Keratinocyte (primary cell): Measurements from ENCODE around the gene CREB5. TPM values are rescaled to one million over a fixed set of nuclear protein-coding genes. Genes with fewer than 3 reads are reported as not detected.
"Not testable (repeated sequence)": the region's sequence is repeated elsewhere in the genome, so short reads cannot be mapped to it uniquely, and the experiment has no call there.

ENCODE experiments used
- DNase-seq: peaks from one replicate; pipeline ENCODE4 v3.0.0-alpha.2; 2011; ENCODE audit warnings: low read depth, missing footprints, low spot score
- FAIRE-seq: peaks from 2 replicates; lab custom pipeline; 2011; peaks lifted over from hg19 to GRCh38; lab: Jason Lieb, UNC
- H2AFZ ChIP-seq: 2 replicates; pipeline ENCODE4 v1.6.0; 2012; ENCODE audit warnings: low read length, control low read depth, inconsistent platforms; ENCODE audit not compliant: control insufficient read depth
- H3K27ac ChIP-seq: 2 replicates; pipeline ENCODE4 v1.5.1; 2011; ENCODE audit warnings: low read length; ENCODE audit not compliant: control insufficient read depth, insufficient read depth
- H3K27me3 ChIP-seq: 3 replicates; pipeline ENCODE4 v1.6.0; 2011; ENCODE audit warnings: low read length; ENCODE audit not compliant: control insufficient read depth, insufficient read depth; ENCODE audit errors: extremely low read depth
- H3K36me3 ChIP-seq, 2 experiments: 2 replicates in 1 of 2; 3 replicates in 1 of 2; pipeline ENCODE4 v1.5.1; 2011; ENCODE audit warnings: low read length in 2 of 2, mild to moderate bottlenecking in 1 of 2; ENCODE audit not compliant: control insufficient read depth in 2 of 2, insufficient read depth in 2 of 2; ENCODE audit errors: extremely low read depth in 1 of 2
- H3K4me1 ChIP-seq: 3 replicates; pipeline ENCODE4 v1.5.1; 2011; ENCODE audit warnings: low read length; ENCODE audit not compliant: control insufficient read depth, insufficient read depth; ENCODE audit errors: extremely low read depth
- H3K4me2 ChIP-seq: 3 replicates; pipeline ENCODE4 v1.6.0; 2011; ENCODE audit warnings: low read depth, low read length; ENCODE audit not compliant: control insufficient read depth, insufficient read depth; ENCODE audit errors: extremely low read depth
- H3K4me3 ChIP-seq, 3 experiments: fragments of 200-600 bp in 1 of 3; sonication (generic) in 1 of 3; 2 replicates in 2 of 3; 3 replicates in 1 of 3; pipeline ENCODE4 v1.5.1; 2011 to 2016; ENCODE audit warnings: low read length in 3 of 3, mild to moderate bottlenecking in 3 of 3, control low read depth in 2 of 3, inconsistent platforms in 1 of 3, low read depth in 1 of 3, mixed read lengths in 1 of 3, mixed run types in 1 of 3, moderate library complexity in 1 of 3; ENCODE audit not compliant: control insufficient read depth in 2 of 3, insufficient read depth in 2 of 3; ENCODE audit errors: extremely low read depth in 1 of 3
- H3K79me2 ChIP-seq: 2 replicates; pipeline ENCODE4 v1.6.0; 2012; ENCODE audit warnings: low read length; ENCODE audit not compliant: control insufficient read depth, insufficient read depth
- H3K9ac ChIP-seq: 3 replicates; pipeline ENCODE4 v1.6.0; 2011; ENCODE audit warnings: low read length; ENCODE audit not compliant: control insufficient read depth, insufficient read depth; ENCODE audit errors: extremely low read depth
- H3K9me1 ChIP-seq: 3 replicates; pipeline ENCODE4 v1.6.0; 2011; ENCODE audit warnings: low read length; ENCODE audit not compliant: control insufficient read depth, insufficient read depth; ENCODE audit errors: extremely low read depth
- H3K9me3 ChIP-seq: 2 replicates; pipeline ENCODE4 v1.5.1; 2012; ENCODE audit warnings: low read depth, low read length; ENCODE audit not compliant: control insufficient read depth
- H4K20me1 ChIP-seq: 3 replicates; pipeline ENCODE4 v1.6.0; 2011; ENCODE audit warnings: low read length; ENCODE audit not compliant: control insufficient read depth, insufficient read depth; ENCODE audit errors: extremely low read depth
- EZH2 ChIP-seq: IDR thresholded peaks from one replicate; pipeline ENCODE4 v1.6.1; 2012; ENCODE audit warnings: inconsistent platforms, mild to moderate bottlenecking, low read length, moderate library complexity
- dilution Hi-C: fragments of 300-500 bp; cut with MboI; formaldehyde crosslinking; loops from one replicate; pipeline ENCODE4 v1.7.0; 2020; ENCODE audit warnings: low sequenced_read_pairs; ENCODE audit not compliant: extremely low pct_ligation_motif_present
- polyA plus RNA-seq, 5 experiments: library from polyadenylated mRNA; depleted of rRNA in 3 of 5; stranded (reverse) in 3 of 5; stranded (forward) in 1 of 5; unstranded in 1 of 5; fragments of >200 nt; gene quantifications; 1 replicate in 1 of 5; 2 replicates in 3 of 5; 3 replicates in 1 of 5; pipeline versions ENCODE4 v1.2.1 to v1.2.3, GENCODE V29; 2011 to 2012; ENCODE audit warnings: missing spikeins in 2 of 5, low read depth in 1 of 5, low replicate concordance in 1 of 5
- TF ChIP-seq, protein P1 (sequence below), 3 experiments: IDR thresholded peaks in 1 of 3; conservative IDR thresholded peaks in 1 of 3; optimal IDR thresholded peaks in 1 of 3; 2 replicates in 2 of 3; 3 replicates in 1 of 3; pipeline versions ENCODE3 to v1.5.1; 2011; ENCODE audit warnings: low read length in 3 of 3, mild to moderate bottlenecking in 3 of 3, moderate library complexity in 2 of 3, control low read depth in 1 of 3, inconsistent platforms in 1 of 3; ENCODE audit not compliant: insufficient read depth in 2 of 3; ENCODE audit errors: extremely low read depth in 1 of 3

CREB5 gene
- polyA plus RNA-seq, 1 donor (not counting 4 experiments of a cell fraction or from before 2014, with no cell fraction given), result 7.9 TPM

- DNase-seq, result no peak
- Histone ChIP-seq H3K9ac (no peak overlapping the region), H3K9me3 (no peaks in the 10 kb centered on the region), H3K27me3 (no peaks in the 10 kb centered on the region), H3K4me2 (no peak overlapping the region), H3K4me1 (peaks cover 16% of the 10 kb centered on the region), H3K79me2 (no peaks in the 10 kb centered on the region), H4K20me1 (no peaks in the 10 kb centered on the region), H3K9me1 (no peaks in the 10 kb centered on the region), H3K27ac (no peak overlapping the region), H2AFZ (no peak overlapping the region), H3K36me3 (no peaks in the 10 kb centered on the region), H3K4me3 (no peak overlapping the region)
- FAIRE-seq, result peak; percentile 9
- dilution Hi-C loops, result no loop called here
- TF ChIP-seq EZH2, result no peak
Observed at GRCh38 chr7:28608731-28609130, 196.4 kb downstream of the CREB5 start.

GRCh38 chr7:28609608-28610007, 197.3 kb downstream of the CREB5 start:
- H3K9me1 ChIP-seq, result no peaks in the 10 kb centered on the region
- no peak overlapping the region for H2AFZ ChIP-seq
- no peak overlapping the region for H3K4me3 ChIP-seq
- no peaks in the 10 kb centered on the region for H3K9me3 ChIP-seq
- H3K79me2 ChIP-seq, result no peaks in the 10 kb centered on the region
- no peak overlapping the region for H3K4me2 ChIP-seq
- H4K20me1 ChIP-seq, result no peaks in the 10 kb centered on the region
- FAIRE-seq (no peak), DNase-seq (no peak)
- H3K27me3 ChIP-seq, result no peaks in the 10 kb centered on the region
- H3K27ac ChIP-seq, result no peak overlapping the region
- TF ChIP-seq, protein P1, sequence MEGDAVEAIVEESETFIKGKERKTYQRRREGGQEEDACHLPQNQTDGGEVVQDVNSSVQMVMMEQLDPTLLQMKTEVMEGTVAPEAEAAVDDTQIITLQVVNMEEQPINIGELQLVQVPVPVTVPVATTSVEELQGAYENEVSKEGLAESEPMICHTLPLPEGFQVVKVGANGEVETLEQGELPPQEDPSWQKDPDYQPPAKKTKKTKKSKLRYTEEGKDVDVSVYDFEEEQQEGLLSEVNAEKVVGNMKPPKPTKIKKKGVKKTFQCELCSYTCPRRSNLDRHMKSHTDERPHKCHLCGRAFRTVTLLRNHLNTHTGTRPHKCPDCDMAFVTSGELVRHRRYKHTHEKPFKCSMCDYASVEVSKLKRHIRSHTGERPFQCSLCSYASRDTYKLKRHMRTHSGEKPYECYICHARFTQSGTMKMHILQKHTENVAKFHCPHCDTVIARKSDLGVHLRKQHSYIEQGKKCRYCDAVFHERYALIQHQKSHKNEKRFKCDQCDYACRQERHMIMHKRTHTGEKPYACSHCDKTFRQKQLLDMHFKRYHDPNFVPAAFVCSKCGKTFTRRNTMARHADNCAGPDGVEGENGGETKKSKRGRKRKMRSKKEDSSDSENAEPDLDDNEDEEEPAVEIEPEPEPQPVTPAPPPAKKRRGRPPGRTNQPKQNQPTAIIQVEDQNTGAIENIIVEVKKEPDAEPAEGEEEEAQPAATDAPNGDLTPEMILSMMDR (optimal IDR thresholded peaks at IDR 0.05 in 1 of 3, IDR thresholded peaks at IDR 0.05 in 1 of 3, conservative IDR thresholded peaks at IDR 0.05 in 1 of 3; ENCODE audit: extremely low read depth in 1 of 3, insufficient read depth in 2 of 3, low read length in 3 of 3), result no peak
- TF ChIP-seq EZH2, result no peak
- no peak overlapping the region for H3K9ac ChIP-seq
- H3K36me3 ChIP-seq, result no peaks in the 10 kb centered on the region
- dilution Hi-C loops, result no loop called here
- H3K4me1 ChIP-seq, result peaks cover 16% of the 10 kb centered on the region

- Histone ChIP-seq H3K4me1 (peaks cover 16% of the 10 kb centered on the region), H3K4me2 (peak overlapping the region; percentile 19), H3K27ac (peak overlapping the region; percentile 23)
- H4K20me1 ChIP-seq, FAIRE-seq, DNase-seq, H3K79me2 ChIP-seq, H3K36me3 ChIP-seq, H3K27me3 ChIP-seq, dilution Hi-C loops, H3K9me1 ChIP-seq, H3K9ac ChIP-seq, H3K4me3 ChIP-seq, H2AFZ ChIP-seq, H3K9me3 ChIP-seq: not testable (repeated sequence)
Observed at GRCh38 chr7:28611399-28611897, 199.1 kb downstream of the CREB5 start.
